A204.1 (cell line): ENCODE data around the gene USP11.

Source experiments
- FAIRE-seq: peaks from 2 replicates; lab custom pipeline; 2012; peaks lifted over from hg19 to GRCh38; lab: Jason Lieb, UNC

USP11 gene

GRCh38 chrX:47226071-47226470 lies 6.7 kb upstream of the USP11 start:
- no peak for FAIRE-seq

GRCh38 chrX:47226531-47227333 lies 6.1 kb upstream of the USP11 start:
- FAIRE-seq: no peak

GRCh38 chrX:47227334-47227583 lies 5.5 kb upstream of the USP11 start:
- FAIRE-seq: no peak

GRCh38 chrX:47228550-47229270 lies 4.1 kb upstream of the USP11 start:
- FAIRE-seq: no peak

- no peak for FAIRE-seq
Observed at GRCh38 chrX:47229427-47229826, 3.4 kb upstream of the USP11 start.

GRCh38 chrX:47230136-47230868 lies 2.5 kb upstream of the USP11 start:
- FAIRE-seq: no peak

- no peak for FAIRE-seq
Observed at GRCh38 chrX:47231167-47231566, 1.6 kb upstream of the USP11 start.

- no peak for FAIRE-seq
Observed at GRCh38 chrX:47232197-47232802, 509 bp upstream of the USP11 start.

GRCh38 chrX:47233333-47234113 lies 714 bp downstream of the USP11 start:
- FAIRE-seq: peak; percentile 98

- FAIRE-seq: peak; percentile 77
Observed at GRCh38 chrX:47234583-47234982, 1.8 kb downstream of the USP11 start.

GRCh38 chrX:47235691-47236103 lies 2.9 kb downstream of the USP11 start:
- FAIRE-seq: no peak

- FAIRE-seq: no peak
Observed at GRCh38 chrX:47239199-47239598, 6.4 kb downstream of the USP11 start.

GRCh38 chrX:47239898-47240545 lies 7.2 kb downstream of the USP11 start:
- no peak for FAIRE-seq

- no peak for FAIRE-seq
Observed at GRCh38 chrX:47240619-47241018, 7.8 kb downstream of the USP11 start.

- FAIRE-seq: no peak
Observed at GRCh38 chrX:47241201-47242011, 8.6 kb downstream of the USP11 start.

- FAIRE-seq: no peak
Observed at GRCh38 chrX:47242321-47242720, 9.5 kb downstream of the USP11 start.

- FAIRE-seq: no peak
Observed at GRCh38 chrX:47243351-47243750, 10.5 kb downstream of the USP11 start.

- no peak for FAIRE-seq
Observed at GRCh38 chrX:47244676-47245075, 11.9 kb downstream of the USP11 start.

- FAIRE-seq: no peak
Observed at GRCh38 chrX:47245156-47245555, 12.3 kb downstream of the USP11 start.

- no peak for FAIRE-seq
Observed at GRCh38 chrX:47247206-47247998, 14.6 kb downstream of the USP11 start.
